Stimulated activated CD8-positive, alpha-beta memory T cell treated with anti-CD3 and anti-CD28 coated beads, Interleukin-4, amount 100 ng/mL, for 1 hour (primary cell): ENCODE data around the gene S1PR2.

ENCODE experiments used
- DNase-seq, 2 donors: peaks; one replicate each; pipeline ENCODE4 v3.0.0-alpha.2; 2020; ENCODE audit warnings: low read depth in 2 of 2, low spot score in 1 of 2

Gene S1PR2, protein sequence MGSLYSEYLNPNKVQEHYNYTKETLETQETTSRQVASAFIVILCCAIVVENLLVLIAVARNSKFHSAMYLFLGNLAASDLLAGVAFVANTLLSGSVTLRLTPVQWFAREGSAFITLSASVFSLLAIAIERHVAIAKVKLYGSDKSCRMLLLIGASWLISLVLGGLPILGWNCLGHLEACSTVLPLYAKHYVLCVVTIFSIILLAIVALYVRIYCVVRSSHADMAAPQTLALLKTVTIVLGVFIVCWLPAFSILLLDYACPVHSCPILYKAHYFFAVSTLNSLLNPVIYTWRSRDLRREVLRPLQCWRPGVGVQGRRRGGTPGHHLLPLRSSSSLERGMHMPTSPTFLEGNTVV

DNA sequence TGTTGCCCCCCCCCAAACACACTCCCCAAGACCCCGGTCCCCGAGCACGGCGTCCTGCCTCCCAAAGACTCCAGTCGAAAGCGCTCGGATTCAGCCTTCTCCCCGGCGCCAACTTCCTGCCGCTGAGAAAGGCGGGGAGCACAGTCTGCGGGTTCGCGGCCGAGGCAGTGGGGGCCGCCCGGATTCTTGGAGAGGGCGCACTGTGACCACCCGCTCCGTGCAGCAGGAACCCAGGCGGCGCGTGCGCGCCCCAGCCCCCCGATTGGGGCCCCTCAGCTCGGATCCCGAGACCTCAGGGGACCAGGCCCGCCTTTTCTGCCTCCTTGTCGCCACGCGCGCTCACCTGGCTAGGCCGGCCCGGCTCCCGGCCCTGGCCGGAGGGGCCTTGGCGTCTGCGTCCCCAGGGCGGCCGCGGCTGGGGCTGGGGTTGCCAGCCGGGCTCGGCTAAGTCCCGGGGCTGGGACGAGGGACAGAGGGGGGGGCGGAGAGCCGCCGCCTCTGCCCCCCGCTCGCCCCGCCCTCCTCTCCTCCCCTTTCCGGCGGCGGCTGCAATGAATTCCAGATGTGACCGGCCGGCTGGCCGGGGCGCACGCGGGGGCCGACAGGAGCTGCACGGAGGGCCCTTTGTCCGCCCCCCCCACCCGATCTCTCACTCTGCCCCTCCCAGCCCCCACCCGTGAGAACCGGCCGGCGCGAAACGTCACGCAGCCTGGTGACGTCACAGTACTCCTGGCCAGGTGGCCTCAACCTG lies at the start of gene S1PR2:
S1PR2 (minus strand) TSS at position 471 of the 751 bp plus-strand sequence. CDS start 6,426 bp downstream, outside the sequence.
- peak; percentile 25 to 37 for DNase-seq

DNA sequence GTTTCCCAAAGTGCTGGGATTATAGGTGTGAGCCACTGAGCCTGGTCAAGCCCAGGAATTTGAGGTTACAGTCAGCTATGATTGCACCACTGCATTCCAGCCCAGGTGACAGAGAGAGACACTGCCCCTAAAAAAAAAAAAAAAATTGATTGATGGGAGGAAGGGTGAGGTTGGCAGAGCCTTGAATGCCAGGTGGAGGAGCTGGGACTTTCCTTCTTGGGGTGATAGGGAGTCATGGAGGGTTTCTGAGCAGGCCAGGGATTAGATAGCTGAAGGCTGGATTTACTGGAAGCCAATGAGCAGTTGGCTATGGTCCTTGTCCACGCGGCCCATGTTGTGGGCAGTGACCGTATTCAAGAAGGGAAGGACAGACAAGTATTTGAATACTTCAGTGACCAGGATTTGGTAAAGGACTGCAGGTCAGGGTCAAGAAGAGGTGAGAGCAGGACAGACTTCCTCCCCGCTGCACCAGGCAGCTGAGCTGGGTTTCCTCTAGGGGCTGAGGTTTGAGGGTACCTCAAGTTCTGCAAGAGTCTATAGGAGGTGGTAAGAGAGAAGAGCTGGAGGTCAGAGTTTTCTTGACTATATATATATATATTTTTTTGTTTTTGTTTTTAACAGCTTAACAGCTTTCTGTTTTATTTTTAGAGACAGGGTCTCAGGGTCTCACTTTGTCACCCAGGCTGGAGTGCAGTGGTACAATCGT lies 48.8 kb upstream of the S1PR2 start:
- no peak for DNase-seq

DNA sequence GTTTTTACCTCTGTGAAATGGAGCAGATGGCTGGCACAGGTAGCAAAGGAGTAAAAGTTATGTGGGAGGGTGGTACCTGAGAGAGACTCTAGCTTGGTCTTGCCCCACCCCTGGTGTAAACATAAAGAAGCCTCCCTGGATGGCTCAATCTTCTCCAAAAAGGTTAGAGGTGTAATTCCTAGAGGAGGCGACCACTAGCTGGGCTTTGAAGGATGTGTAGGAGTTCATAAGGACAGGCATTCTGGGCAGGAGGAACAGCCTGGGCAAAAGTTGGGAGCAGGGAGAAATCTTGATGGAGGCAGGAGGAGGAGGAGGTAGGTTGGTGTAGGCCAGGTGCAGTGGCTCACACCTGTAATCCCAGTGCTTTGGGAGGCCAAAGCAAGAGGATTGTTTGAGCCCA lies 47.8 kb upstream of the S1PR2 start:
- no peak for DNase-seq

DNA sequence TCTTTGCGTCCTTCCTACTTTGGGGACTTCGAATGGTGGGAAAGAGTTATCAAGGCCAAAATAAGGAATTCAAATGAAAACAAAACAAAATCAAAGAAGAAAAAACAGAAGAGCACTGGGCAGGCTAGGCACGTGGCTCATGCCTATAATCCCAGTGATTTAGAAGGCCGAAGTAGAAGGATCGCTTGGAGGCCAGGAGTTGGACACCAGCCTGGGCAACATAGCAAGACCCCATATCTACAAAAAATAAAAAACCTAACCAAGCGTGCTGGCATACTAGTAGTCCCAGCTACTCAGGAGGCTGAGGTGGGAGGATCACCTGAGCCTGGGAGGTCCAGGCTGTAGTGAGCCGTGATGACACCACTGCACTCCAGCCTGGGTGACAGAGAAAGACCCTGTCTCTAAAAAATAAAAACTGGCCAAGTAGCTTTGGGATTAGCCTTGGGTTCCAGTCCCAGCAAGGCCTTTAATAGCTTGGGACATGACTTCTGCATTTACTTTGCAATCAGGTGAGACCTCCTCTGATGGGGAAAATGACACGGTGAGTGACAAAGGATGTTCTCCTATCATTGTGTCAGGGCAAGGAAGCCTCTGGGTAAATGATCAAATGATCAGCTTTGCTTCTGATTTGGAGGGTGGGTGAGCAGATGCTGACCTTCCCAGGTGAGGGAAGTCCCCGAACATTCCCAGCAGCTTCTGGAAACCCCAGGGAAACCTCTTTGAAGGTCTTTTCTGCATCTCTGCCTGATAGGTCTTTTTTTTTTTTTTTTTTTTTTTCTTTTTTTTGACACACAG lies 46.9 kb upstream of the S1PR2 start:
- no peak for DNase-seq

DNA sequence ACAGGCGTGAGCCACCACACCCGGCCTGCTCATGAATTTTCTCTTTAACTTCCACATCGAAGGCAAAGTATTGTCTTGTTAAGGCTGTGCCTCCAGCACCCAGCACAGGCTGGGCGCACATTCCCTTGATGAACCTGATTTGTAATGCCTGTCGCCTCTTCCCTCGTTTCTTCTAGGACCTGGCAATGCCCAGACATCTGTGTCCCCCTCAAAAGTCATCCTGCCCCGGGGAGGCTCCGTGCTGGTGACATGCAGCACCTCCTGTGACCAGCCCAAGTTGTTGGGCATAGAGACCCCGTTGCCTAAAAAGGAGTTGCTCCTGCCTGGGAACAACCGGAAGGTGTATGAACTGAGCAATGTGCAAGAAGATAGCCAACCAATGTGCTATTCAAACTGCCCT lies 43.5 kb upstream of the S1PR2 start:
- no peak for DNase-seq

DNA sequence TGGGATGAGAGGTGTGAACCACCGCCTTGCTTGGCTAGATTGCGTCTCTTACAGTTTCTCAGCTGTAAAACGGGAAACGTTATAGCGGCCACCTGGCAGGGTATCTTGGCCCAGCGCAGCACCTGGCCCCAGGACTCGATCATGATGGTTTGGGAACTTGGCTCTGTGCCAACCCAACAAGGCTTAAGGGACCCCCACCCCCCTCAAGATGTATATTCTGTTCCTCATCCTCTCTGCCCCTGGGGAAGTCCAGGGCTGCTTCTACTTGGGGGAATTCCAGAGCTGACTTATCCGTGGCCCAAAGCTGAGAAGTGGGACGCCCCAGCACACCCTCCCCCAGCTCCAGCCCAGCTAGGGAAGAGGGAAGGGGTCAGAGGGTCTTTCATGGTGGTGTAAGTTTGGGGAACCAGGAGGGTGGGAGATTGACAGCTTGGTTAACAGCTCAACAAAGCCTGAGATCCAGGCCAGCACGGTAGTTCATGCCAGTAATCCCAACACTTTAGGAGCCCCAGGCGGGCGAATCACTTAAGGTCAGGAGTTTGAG lies 40.5 kb upstream of the S1PR2 start:
- no peak for DNase-seq

DNA sequence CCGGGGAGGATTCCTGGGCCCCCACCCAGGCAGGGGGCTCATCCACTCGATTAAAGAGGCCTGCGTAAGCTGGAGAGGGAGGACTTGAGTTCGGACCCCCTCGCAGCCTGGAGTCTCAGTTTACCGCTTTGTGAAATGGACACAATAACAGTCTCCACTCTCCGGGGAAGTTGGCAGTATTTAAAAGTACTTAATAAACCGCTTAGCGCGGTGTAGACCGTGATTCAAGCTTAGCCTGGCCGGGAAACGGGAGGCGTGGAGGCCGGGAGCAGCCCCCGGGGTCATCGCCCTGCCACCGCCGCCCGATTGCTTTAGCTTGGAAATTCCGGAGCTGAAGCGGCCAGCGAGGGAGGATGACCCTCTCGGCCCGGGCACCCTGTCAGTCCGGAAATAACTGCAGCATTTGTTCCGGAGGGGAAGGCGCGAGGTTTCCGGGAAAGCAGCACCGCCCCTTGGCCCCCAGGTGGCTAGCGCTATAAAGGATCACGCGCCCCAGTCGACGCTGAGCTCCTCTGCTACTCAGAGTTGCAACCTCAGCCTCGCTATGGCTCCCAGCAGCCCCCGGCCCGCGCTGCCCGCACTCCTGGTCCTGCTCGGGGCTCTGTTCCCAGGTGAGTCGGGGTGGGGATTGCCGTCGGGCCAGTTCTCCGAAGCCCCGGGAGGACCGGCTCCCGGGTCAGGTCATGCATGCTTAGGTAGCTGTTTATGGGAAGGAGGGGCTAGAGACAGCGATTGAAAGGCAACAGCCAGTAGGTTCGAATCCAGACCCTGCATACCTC lies 39.7 kb upstream of the S1PR2 start, which contains the start of gene ICAM1:
ICAM1 (plus strand) TSS at position 505 of the 779 bp plus-strand sequence; CDS start at position 545, 40 bp downstream.
- DNase-seq, result peak; percentile 52 to 60

DNA sequence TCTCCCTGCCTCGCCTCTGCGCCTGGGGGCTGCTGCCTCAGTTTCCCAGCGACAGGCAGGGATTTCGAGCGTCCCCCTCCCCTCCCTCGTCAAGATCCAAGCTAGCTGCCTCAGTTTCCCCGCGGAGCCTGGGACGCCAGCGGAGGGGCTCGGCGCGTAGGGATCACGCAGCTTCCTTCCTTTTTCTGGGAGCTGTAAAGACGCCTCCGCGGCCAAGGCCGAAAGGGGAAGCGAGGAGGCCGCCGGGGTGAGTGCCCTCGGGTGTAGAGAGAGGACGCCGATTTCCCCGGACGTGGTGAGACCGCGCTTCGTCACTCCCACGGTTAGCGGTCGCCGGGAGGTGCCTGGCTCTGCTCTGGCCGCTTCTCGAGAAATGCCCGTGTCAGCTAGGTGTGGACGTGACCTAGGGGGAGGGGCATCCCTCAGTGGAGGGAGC lies 39.1 kb upstream of the S1PR2 start:
- DNase-seq, result peak; percentile 62

DNA sequence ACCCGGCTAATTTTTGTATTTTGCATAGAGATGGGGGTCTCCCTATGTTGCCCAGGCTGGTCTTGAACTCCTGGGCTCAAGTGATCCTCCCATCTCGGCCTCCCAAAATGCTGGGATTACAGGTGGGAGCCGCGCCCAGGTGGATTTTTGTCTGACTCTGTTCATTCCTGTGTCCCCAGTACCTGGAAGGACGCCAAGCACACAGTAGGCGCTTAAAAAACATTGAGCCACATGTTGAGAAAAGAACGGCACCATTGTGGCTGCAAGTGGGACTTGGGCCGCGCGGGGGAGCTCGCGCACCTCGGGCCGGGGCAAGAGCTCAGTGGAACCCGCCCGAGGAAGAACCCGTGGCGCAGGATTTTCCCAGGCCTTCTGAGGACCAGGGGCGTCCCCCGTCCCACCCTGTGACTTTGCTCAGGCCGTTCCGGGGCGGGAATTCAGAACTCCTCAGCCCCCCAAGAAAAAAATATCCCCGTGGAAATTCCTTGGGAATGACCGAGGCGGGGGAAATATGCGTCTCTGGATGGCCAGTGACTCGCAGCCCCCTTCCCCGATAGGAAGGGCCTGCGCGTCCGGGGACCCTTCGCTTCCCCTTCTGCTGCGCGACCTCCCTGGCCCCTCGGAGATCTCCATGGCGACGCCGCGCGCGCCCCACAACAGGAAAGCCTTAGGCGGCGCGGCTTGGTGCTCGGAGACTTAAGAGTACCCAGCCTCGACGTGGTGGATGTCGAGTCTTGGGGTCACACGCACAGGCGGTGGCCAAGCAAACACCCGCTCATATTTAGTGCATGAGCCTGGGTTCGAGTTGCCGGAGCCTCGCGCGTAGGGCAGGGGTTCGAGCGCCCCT lies 38.4 kb upstream of the S1PR2 start:
- peak; percentile 69 to 82 for DNase-seq

DNA sequence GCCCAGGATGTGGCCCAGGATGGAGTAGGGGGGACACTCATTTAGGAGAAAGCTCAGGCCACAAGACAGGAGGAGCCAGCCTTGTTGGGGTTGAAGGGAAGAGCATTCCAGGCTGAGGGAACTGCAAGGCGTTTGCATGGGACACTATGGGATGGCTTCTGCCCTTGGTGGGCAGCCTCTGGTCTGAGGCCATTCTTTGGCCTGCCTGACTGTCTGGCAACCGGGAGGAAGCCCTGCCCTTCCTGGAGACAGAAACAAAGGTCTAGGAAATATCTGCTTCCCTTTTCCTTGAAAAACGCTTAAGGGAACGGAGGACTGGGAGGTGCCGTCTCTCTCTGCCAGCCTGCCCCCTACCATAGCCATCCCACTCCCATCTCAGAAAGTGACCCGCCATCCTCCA lies 36.9 kb upstream of the S1PR2 start:
- DNase-seq, result no peak

DNA sequence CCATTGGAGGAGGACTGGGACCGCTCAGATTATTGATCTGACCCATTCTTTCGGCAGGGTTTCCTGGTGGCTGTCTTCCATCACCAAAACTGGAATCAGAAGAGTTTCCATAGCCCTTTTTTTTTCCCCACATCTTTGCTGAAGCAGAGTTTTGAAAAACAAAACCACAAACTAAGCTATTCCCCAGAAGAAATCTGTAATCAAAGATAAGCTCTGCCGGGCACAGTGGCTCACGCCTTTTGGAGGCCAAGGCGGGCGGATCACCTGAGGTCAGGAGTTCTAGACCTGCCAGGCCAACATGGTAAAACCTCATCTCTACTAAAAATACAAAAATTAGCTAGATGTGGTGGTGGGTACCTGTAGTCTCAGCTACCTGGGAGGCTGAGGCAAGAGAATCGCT lies 35.6 kb upstream of the S1PR2 start:
- no peak for DNase-seq

DNA sequence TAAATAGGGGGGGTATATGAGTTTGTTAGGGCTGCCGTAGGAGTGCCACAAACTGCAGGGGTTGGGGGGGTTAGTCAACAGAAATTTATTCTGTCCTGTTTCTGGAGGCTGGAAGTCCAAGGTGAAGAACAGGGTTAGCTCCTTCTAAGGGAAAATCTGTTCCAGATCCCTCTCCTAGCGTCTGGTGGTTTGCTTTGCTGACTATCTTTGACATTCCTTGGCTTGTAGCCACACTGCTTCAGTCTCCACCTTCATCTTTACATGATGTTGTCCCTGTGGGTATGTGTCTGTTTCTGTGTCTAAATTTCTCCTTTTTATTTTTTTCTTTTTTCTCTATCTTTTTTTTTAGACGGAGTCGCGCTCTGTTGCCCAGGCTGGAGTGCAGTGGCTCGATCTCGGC lies 31.6 kb upstream of the S1PR2 start:
- DNase-seq, result no peak

DNA sequence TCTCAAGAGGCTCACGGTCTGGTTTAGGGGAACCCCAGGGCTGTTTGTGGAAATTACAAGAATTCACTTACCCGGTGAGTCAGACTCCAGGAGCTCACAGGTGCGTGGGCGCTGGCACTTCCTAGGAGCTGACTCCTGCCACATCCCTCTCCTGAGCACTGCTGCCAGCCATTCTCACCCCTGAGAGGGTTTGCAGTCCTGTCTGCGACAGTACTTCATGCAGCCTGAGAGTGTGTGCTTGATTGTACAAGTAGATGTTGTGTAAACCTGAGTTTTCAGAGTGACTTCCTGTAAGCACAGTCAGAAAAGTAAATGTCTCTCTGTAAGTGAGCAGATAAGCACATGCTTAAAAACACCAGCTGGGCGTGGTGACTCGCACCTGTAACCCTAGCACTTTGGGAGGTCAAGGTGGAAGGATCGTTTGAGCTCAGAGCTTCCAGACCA lies 29.0 kb upstream of the S1PR2 start:
- DNase-seq, result no peak

DNA sequence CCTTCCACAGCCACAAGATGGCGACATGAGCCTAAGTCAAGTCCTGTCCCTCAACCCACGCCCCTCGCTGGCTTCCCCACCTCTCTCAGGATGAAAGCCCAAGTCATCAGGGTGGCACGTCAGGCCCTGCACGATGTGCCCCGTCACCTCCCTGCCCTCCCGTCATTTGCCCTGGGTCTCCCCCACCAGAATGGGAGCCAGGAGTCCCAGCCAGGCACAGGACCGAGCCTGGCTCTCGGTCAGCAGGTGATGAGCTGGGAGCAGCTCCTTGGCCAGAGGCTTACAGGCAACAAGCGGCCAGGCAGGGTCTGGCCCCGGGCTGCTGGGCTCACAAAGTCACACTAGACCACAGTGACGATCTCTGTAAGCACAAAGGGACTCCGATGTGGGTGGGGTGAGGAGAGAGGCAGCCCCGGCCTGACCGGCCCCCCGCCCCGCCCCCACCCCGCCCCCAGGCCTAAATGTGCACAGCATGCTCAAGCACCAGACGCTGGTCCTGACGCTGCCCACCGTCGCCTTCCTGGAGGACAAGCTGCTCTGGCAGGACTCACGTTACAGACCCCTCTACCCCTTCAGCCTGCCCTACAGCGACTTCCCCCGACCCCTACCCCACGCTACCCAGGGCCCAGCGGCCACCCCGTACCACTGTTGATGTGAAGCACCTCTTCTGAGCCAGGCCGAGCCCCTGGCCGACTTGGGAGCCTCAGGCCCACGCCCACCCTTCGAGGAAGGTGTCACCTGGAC lies 28.2 kb upstream of the S1PR2 start:
- peak; percentile 46 to 70 for DNase-seq

DNA sequence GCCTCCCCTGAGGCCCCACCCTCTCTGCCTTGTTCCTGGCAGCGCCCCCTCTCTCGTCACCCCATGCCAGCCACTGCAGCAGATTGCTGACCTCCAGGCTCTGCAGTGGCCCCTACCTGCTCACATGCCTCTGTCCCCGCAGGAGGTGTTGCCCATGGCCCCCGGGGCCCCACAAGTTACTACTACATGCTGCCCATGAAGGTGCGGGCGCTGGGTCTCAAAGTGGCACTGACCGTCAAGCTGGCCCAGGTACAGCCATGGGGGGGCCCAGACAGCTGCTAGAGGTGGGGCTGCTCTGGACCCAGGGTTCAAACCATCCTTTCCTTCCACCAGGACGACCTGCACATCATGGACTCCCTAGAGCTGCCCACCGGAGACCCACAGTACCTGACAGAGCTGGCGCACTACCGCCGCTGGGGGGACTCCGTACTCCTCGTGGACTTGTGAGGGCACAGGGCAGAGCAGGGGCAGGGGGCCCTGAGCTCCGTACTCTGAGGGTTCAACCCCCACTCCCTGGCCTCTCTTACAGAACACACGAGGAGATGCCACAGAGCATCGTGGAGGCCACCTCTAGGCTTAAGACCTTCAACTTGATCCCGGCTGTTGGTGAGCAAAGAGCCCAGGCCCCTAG lies 27.1 kb upstream of the S1PR2 start:
- no peak for DNase-seq

DNA sequence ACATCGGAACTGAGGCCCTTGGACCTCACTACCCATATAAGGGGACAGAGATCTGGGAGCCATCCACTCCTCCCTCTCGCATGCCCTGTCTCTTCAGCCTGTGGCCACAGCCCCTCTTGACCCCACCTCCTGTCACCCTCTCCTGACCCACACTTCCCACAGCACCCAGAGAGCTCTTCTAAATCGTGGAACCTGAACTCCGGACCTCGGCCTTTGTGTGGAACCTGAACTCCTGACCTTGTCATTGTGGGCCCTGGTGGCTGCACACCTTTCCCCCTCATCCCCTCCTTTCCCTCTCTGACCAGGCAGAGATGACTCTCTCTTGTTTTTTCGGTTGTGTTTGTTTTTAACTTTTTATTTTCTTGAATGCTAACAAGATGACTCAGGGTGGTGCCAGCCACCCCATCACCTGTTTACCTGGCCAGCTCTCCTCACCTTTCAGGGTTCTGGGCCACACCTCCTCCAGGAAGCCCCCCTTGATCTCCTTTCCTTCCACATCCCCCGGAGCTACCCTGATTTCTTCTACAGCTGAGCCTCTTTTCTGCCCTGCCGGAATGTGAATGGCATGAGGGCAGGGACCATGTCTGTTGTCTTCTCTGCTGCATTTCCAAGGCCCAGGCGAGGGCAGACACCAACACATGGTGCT lies 26.0 kb upstream of the S1PR2 start:
- no peak for DNase-seq

DNA sequence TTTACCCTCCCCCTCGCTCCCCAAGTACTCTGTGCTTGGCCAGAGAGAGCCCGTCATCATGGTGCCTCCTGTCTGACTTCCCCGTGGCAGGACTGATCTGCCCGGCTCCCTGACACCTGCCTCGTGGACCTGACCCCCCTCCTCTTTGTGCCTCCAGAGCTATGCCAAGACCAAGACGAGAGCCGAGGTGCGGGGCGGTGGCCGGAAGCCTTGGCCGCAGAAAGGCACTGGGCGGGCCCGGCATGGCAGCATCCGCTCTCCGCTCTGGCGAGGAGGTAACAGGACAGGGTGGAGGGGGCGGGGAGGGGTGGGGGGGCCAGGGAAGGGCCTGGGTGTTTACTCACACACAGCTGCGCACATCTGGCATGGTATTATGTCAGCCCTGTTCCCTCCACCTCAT lies 25.4 kb upstream of the S1PR2 start:
- no peak for DNase-seq
